Posterior cingulate gyrus (tissue), 11 donors: ENCODE results near the gene DICER1.
A peak's percentile ranks its signal among the peaks of the same experiment; 100 is the strongest.
"Not testable (repeated sequence)": the region's sequence is repeated elsewhere in the genome, so short reads cannot be mapped to it uniquely, and the experiment has no call there.

Experiments used
- DNase-seq, 10 donors: peaks; one replicate each; pipeline versions ENCODE4 v3.0.0 to v3.0.0-alpha.2; 2020 to 2021; ENCODE audit warnings: mixed read lengths in 3 of 10
- intact Hi-C: fragments of 100-400 bp; cut with DNase I; formaldehyde crosslinking; loops from one replicate; pipeline ENCODE4 v1.15.1; 2023

The DICER1 gene

DNA sequence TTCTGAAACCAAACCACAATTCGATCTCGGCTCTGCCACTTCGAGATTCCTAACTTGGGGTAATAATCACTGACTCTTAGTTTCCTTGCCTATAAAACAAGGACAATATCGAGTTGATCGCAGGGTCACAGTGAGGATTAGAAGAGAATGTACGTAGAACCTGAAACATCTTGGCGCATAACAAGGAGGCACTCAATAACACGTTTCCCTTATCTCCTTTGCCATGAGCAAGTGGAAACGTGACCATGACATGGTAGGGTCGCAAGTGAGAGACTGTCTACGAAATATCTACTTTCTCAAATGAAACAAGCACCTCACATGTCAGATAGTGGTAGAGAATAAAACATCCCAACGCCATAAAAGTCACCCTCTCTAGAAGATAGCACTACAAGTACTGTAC lies 2.3 kb downstream of the DICER1 start:
- intact Hi-C loops: loop anchor here (5.0 to 10.0 kb wide), 3 partner anchors 33 to 250 kb away; partner anchors contain the start of gene CLMN
- no peak for DNase-seq

GRCh38 chr14:95153866-95154265 lies 3.5 kb downstream of the DICER1 start:
- intact Hi-C loops: loop anchor here (5.0 to 10.0 kb wide), 3 partner anchors 52 to 251 kb away; partner anchors contain the start of gene CLMN
- DNase-seq: no peak

- intact Hi-C loops: loop anchor here (5.0 to 10.0 kb wide), 3 partner anchors 49 to 253 kb away; partner anchors contain the start of gene CLMN
These were observed 5.8 kb downstream of the DICER1 start for GRCh38 chr14:95151561-95151960.

DNA sequence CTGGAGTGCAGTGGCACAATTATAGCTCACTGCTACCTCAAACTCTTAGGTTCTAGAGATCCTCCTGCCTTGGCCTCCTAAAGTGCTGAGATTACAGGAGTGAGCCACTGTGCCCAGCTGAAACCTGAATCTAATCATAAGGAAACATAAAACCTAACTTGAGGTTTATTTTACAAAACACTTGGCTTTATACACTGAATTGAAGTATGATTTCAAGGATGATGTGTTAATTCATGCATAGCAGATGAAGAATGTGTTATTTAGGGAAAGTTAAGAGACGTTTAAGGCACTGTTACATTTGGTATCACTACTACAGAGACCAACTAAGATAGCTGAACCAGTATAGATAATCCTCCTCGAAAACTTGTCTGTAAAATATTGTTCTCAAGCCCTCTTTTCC lies 6.4 kb downstream of the DICER1 start:
- intact Hi-C loops: loop anchor here (5.0 to 10.0 kb wide), 3 partner anchors 49 to 254 kb away; partner anchors contain the start of gene CLMN
- no peak for DNase-seq

More at GRCh38 chr14:95151561-95151960, 5.8 kb downstream of the DICER1 start:
- no peak for DNase-seq

DNA sequence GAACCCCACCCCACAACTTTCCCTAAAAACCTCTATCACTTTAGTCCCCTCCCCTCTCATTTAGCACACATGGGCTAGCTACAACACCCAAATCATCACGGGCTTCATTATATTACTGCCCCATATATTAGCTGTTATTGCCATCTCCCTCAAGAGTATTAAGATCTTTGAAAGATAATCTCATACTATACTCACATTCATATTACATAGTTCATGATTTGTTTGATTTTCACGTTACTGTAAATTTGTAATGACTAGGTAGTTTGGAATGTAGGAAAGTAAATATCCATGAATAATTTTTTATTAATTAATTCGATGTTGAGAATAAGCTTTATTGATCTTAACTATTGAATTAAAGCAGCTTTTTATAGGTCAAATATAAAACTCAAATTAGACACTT lies 7.9 kb downstream of the DICER1 start:
- intact Hi-C loops: no loop called here
- DNase-seq: no peak

DNA sequence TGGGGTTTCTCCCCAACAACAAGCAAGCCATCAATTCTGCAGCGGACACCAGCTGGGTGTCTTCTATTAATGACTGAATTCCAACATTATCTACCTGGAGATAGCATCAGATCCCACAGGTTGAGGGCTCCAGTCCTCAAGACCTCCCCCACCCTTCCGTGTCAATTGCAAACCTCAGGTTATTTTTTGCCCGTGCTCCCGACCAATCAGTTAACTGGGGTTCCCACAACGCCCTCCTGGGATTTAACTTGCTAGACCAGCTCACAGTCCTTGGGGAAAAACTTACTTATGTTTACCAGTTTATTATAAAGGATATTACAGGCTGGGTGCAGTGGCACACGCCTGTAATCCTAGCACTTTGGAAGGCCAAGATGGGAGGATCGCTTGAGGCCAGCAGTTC lies 9.7 kb downstream of the DICER1 start:
- intact Hi-C loops: no loop called here
- DNase-seq: no peak

DNA sequence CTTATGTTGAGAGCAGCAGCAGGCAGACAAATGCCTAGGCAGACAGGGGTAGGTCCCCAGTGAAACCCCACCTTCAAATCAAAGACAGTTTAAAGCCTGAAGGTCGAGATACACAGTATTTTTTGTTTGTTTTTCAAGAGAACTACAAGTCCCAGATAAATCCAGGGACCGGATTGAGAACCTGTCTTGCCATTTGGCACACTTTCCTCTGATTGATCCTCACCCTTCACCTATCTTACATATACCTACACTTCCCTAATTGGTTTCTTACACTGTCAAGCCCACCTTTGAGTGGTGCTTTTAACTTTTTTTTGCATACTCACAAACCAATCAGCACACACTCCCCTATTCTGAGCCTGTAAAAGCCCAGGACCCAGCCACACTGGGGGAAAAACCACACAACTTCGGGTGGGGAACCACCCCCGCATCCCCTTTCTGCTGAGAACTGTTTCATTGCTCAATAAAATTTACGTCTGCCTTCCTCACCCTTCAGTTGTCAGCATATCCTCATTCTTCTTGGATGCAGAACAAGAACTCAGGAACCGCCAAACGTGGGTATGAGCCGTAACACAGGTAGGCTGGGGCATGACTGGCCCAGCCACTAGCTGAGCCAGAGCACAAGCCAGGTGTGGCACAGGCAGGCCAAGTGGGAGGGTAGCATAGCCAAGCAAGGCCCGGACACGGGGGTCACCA lies 11.1 kb downstream of the DICER1 start:
- no peak for DNase-seq
- intact Hi-C loops: no loop called here

GRCh38 chr14:95144849-95145248 lies 12.5 kb downstream of the DICER1 start:
- intact Hi-C loops: no loop called here

DNA sequence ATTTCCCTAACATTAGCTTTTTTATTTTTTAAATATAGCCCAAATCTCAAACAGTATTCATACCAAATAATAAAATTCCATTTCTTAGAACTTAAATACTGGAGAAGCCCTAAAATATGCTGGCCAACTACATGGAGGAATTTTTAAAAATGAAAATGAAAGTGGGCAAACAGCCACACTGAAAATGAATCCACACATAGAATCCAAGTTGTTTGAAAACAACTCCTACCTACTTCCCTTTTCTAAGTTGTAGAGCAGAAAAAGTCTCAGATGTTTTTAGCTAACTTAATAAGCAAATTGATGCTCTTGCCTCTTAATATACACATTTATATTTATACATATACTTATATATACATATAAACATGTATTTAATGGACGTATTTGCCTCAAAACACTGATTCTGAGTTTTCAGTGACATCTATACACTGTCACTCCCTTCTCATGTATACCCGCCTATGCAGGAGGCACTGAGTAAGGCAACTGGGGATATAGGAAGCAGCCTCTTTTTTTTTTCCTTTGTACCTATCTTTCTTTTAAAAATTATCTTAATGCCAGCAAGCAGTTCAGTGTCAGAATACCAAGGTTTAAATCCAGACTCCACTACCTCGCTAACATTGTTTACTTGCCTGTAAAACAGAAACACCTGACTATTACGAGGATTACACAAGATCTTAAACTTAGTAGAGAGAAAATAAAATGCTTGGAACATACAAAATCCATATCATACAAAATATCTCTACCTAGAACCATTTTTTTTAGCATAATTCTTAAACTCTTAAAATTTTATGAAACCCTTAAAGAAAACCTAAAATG lies 13.3 kb downstream of the DICER1 start:
- DNase-seq: no peak
- intact Hi-C loops: no loop called here

More at GRCh38 chr14:95144849-95145248, 12.5 kb downstream of the DICER1 start:
- no peak for DNase-seq

GRCh38 chr14:95142208-95142607 lies 15.1 kb downstream of the DICER1 start:
- intact Hi-C loops: no loop called here

GRCh38 chr14:95141684-95142083 lies 15.6 kb downstream of the DICER1 start:
- intact Hi-C loops: no loop called here
- DNase-seq: no peak

More at GRCh38 chr14:95142208-95142607, 15.1 kb downstream of the DICER1 start:
- DNase-seq: no peak

DNA sequence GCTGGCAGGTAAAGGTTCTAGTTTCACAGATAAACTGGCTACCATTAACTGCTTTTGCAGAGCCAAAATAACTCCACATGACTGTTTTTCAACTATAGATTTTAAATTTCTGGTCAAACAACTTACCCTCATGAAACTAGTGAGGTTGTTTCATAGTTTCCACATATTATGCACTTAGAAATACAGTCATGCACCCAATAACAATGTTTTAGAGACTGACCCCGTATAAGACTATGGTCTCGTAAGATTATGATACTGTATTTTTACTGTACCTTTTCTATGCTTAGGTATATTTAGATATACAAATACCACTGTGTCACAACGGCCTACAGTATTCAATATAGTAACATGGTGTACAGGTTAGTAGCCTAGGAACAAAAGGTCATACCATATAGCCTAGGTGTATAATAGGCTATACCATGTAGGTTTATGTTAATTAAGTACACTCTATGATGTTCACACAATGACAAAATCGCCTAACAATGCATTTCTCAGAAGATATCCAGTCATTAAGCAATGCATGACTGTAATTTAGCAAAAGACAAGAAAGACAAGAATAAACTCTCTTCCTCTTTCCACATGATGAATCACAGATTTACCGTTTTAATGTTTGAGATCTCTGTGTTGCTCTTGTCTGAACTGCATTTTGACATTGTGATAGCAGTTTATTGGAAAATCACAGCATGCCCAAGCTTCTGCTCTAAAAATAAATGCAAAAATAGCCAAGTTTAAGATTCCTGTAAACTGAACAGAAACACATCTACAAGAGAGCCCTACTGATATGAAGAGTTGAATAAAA lies 17.1 kb downstream of the DICER1 start:
- intact Hi-C loops: no loop called here
- DNase-seq: no peak

DNA sequence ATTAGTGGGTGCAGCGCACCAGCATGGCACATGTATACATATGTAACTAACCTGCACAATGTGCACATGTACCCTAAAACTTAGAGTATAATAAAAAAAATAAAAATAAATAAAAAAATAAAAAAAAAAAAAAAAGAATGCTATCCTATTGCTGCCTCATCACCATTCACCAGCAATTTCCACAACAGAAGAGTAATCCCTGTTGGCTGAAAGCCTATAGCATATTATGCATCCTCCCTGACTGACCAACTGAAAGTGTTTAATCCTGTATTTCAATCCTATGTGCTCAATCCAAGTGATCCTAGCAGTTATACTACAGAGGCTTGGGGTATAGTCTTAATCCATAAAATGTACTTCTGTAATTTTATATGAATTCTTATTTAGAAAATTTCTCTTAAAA lies 18.5 kb downstream of the DICER1 start:
- no peak for DNase-seq

GRCh38 chr14:95138455-95138854 lies 18.9 kb downstream of the DICER1 start:
- intact Hi-C loops, DNase-seq: not testable (repeated sequence)

More for the DNA sequence above, 18.5 kb downstream of the DICER1 start:
- intact Hi-C loops: no loop called here

GRCh38 chr14:95137804-95138167 lies 19.5 kb downstream of the DICER1 start:
- intact Hi-C loops: no loop called here
- DNase-seq: no peak

DNA sequence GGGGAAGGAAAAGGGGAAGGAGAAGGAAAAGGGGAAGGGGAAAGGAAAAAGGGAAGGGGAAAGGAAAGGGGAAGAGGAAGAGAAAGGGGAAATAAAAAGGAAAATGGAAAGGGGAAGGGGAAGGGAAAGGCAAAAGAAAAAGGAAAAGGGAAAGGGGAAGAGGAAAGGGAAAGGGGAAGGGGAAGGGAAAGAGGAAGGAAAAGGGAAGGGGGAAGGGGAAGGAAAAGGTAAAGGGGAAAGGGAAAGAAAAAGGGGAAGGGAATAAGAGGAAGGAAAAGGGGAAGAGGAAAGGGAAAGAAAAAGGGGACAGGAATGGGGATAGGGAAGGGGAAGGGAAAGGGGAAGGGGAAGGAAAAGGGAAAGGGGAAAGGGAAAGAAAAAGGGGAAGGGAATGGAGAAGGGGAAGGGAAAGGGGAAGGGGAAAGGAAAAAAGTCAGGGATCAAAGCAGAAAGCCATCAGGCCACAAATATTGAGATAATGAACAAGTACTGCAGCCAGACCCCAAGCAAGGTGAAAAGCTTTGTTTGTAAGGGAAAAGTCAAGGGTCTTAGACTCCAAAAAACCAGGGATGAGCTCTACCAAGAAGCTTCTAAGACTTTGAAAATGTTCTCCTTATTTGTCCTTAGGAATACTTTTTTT lies 20.0 kb downstream of the DICER1 start:
- intact Hi-C loops: no loop called here
- no peak for DNase-seq

DNA sequence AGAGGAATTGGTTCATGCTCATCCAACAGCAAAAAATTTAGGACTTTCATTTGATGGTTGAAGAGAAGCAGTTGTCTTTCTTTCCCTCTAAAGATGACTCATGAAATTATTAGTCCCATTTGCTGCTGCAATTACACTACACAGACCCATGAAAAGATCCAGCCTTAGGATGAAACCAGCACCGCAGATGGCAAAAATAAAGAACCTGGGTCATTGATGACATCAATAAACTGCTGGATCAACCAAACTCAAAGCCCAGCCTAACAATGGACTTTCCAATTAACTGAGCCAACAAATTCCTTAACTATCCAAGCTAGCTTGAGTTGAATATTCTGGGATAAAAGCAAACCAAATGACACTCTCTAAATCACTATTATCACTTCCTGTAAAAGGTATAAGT lies 20.7 kb downstream of the DICER1 start:
- intact Hi-C loops: no loop called here
- DNase-seq: no peak

DNA sequence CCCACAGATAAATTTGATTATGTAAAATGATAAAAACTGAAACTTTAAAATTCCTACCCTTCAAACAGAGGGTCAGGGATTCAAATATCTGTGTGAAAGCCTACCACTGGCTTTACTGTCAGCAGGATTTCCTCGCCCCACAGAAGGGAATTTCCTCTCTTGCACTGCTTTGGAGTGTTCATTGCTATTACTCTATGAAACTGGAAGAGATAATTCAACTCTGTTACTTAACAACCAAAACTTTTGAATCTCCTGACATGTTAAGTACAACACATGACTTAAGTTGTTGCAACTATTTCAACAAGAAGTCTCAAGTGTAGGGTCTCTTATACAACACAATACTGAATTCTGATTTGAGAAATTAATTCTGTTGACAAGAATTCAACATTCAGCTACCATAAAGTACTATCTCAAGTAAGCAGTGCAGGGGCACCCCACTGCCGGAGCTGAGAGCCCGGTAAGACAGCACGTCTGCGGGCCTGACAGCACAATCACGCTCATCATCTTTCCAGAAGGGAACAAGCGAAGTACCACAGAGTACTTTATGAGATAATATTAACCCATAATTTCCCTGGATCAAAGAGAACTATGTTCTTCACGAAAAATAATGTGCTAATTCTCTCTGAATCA lies 22.9 kb downstream of the DICER1 start:
- intact Hi-C loops: no loop called here
- DNase-seq: peak in 1 of 10 donors; percentile 72

GRCh38 chr14:95133282-95133681 lies 24.0 kb downstream of the DICER1 start:
- DNase-seq: peak in 1 of 10 donors; percentile 83
- intact Hi-C loops: no loop called here

DNA sequence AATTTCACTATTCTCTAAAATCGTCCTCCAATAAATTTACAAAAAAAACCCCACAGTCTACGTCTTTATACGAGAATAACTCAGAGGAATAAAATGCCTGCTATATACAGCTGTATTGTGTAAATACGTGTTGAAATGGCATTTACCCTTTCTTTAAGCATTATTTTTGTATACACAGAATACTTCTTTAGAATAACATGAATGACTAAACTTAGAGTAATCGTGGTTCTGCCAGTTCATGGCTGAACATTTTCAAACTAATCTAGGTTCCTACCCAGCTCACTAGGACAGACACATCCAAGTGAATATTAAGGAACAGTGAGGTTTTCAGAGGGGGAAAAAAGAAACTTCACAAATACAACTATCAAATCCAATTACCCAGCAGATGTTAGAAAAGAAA lies 24.6 kb downstream of the DICER1 start:
- no peak for DNase-seq
- intact Hi-C loops: no loop called here
